ENCODE data around the gene ESYT3.

DNA sequence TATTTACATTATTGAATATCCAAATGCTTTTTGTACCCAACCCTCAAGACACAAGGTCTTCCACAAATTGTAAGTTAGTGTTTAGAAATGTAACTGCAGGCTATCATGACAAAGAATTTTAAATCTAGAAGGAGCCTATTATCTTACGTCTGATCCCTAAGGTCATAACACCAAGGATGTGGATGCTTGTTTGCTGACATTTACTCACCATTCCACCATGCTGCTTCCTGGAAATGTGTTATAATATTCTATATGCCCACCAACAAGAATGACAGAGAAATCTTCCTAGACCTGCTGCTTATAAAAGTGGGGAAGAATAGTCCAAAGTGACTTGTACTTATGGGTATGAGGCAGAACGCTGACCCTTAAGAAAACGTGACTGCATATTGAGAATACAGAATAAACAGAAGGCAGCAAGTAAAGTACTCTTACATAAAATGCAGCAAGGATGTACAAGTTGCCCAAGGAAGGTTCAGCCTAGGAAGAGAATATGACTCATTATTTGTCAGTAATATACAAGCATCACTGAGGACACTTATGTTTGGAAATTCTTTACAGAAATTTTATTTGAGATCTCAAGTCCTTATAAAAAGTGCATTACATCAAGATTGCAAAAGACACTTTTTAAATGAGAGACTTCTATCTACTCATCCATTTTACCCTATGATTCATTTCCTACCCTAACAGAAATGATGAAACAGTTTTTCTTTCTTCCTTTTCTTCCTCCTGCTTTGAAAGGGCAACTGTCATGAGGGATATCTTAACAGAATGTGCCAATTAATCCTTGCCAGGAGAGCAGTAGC is 59.6 kb downstream of the ESYT3 start:
- TF ChIP-seq, protein P1, sequence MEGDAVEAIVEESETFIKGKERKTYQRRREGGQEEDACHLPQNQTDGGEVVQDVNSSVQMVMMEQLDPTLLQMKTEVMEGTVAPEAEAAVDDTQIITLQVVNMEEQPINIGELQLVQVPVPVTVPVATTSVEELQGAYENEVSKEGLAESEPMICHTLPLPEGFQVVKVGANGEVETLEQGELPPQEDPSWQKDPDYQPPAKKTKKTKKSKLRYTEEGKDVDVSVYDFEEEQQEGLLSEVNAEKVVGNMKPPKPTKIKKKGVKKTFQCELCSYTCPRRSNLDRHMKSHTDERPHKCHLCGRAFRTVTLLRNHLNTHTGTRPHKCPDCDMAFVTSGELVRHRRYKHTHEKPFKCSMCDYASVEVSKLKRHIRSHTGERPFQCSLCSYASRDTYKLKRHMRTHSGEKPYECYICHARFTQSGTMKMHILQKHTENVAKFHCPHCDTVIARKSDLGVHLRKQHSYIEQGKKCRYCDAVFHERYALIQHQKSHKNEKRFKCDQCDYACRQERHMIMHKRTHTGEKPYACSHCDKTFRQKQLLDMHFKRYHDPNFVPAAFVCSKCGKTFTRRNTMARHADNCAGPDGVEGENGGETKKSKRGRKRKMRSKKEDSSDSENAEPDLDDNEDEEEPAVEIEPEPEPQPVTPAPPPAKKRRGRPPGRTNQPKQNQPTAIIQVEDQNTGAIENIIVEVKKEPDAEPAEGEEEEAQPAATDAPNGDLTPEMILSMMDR (IDR thresholded peaks at IDR 0.05; ENCODE audit: insufficient read depth, low read length), result no peak
- TF ChIP-seq, protein P2, sequence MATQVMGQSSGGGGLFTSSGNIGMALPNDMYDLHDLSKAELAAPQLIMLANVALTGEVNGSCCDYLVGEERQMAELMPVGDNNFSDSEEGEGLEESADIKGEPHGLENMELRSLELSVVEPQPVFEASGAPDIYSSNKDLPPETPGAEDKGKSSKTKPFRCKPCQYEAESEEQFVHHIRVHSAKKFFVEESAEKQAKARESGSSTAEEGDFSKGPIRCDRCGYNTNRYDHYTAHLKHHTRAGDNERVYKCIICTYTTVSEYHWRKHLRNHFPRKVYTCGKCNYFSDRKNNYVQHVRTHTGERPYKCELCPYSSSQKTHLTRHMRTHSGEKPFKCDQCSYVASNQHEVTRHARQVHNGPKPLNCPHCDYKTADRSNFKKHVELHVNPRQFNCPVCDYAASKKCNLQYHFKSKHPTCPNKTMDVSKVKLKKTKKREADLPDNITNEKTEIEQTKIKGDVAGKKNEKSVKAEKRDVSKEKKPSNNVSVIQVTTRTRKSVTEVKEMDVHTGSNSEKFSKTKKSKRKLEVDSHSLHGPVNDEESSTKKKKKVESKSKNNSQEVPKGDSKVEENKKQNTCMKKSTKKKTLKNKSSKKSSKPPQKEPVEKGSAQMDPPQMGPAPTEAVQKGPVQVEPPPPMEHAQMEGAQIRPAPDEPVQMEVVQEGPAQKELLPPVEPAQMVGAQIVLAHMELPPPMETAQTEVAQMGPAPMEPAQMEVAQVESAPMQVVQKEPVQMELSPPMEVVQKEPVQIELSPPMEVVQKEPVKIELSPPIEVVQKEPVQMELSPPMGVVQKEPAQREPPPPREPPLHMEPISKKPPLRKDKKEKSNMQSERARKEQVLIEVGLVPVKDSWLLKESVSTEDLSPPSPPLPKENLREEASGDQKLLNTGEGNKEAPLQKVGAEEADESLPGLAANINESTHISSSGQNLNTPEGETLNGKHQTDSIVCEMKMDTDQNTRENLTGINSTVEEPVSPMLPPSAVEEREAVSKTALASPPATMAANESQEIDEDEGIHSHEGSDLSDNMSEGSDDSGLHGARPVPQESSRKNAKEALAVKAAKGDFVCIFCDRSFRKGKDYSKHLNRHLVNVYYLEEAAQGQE (IDR thresholded peaks at IDR 0.05; ENCODE audit: insufficient replicate concordance, low read depth), result no peak
- TF ChIP-seq POLR2AphosphoS5 (IDR thresholded peaks at IDR 0.05; ENCODE audit: low read depth), result no peak
- no peak for TF ChIP-seq SPI1 (IDR thresholded peaks at IDR 0.05; ENCODE audit: borderline replicate concordance, low read depth)

Data from HL-60 (cell line).